Tibial nerve (tissue), 4 donors: ENCODE data around the gene FGD3. TPM values are rescaled to one million over a fixed set of nuclear protein-coding genes. Genes with fewer than 3 reads are reported as not detected.

Experiments
- DNase-seq, 2 donors: peaks; one replicate each; pipeline ENCODE4 v3.0.0-alpha.2; 2019; ENCODE audit warnings: low spot score in 2 of 2
- H3K27ac ChIP-seq, 4 donors: fragments of 200-600 bp; sonication (generic) in 3 of 4; one replicate each; pipeline ENCODE4 v1.5.1; 2017 to 2019; ENCODE audit warnings: mild to moderate bottlenecking in 1 of 4
- H3K27me3 ChIP-seq, 2 donors: fragments of 200-600 bp; sonication (generic) in 1 of 2; one replicate each; pipeline versions ENCODE4 v1.5.1 to v1.6.0; 2017 to 2019
- H3K36me3 ChIP-seq, 3 donors: fragments of 200-600 bp; sonication (generic); one replicate each; pipeline ENCODE4 v1.5.1; 2018 to 2019
- H3K4me1 ChIP-seq, 4 donors: fragments of 200-600 bp; sonication (generic) in 3 of 4; one replicate each; pipeline ENCODE4 v1.5.1; 2017 to 2019
- H3K4me3 ChIP-seq, 4 donors: fragments of 200-600 bp; sonication (generic) in 3 of 4; one replicate each; pipeline ENCODE4 v1.5.1; 2017 to 2019; ENCODE audit warnings: mild to moderate bottlenecking in 1 of 4, moderate library complexity in 1 of 4
- H3K9me3 ChIP-seq, 4 donors: fragments of 200-600 bp; sonication (generic) in 3 of 4; one replicate each; pipeline ENCODE4 v1.5.1; 2017 to 2019
- CTCF ChIP-seq, 5 experiments: fragments of 200-600 bp in 3 of 5; fragments of 450-650 bp in 2 of 5; sonication (generic) in 3 of 5; IDR thresholded peaks; one replicate each; pipeline ENCODE4 v1.5.1; 2016 to 2019; ENCODE audit warnings: antibody characterized with exemption in 5 of 5, mild to moderate bottlenecking in 3 of 5, moderate library complexity in 2 of 5
- EP300 ChIP-seq, 2 donors: sonication (generic); formaldehyde crosslinking; IDR thresholded peaks; one replicate each; pipeline ENCODE4 v1.6.1; 2017; ENCODE audit warnings: antibody characterized with exemption in 2 of 2, mild to moderate bottlenecking in 1 of 2
- POLR2A ChIP-seq, 2 donors: fragments of 450-650 bp; IDR thresholded peaks; one replicate each; pipeline ENCODE4 v1.6.1; 2017; ENCODE audit warnings: antibody characterized with exemption in 2 of 2, mild to moderate bottlenecking in 2 of 2, moderate library complexity in 2 of 2
- WGBS, 2 donors: methylation state at CpG; one replicate each; pipeline ENCODE4 v1.1.5; 2018; 5-methylcytosine and 5-hydroxymethylcytosine counted together
- total RNA-seq, 4 donors: library from RNA; depleted of rRNA; stranded (reverse); fragments of >200 nt; gene quantifications; one replicate each; pipeline ENCODE4 v1.1.0, GENCODE V29; 2016

The FGD3 gene
- total RNA-seq, 4 donors from 2014 or later, result 6.7 to 13.8 (median 7.3) TPM

GRCh38 chr9:93076101-93076791 is 128.9 kb downstream of the FGD3 start:
- H3K27me3 ChIP-seq, result no peaks in the 10 kb centered on the region

GRCh38 chr9:93076792-93077128 is 129.4 kb downstream of the FGD3 start:
- H3K4me1 ChIP-seq, result peaks cover 0 to 4% (median 2%) of the 10 kb centered on the region in 4 donors
- DNase-seq, result no peak
- TF ChIP-seq POLR2A (IDR thresholded peaks at IDR 0.05), result no peak
- TF ChIP-seq CTCF (IDR thresholded peaks at IDR 0.05), result no peak
- TF ChIP-seq EP300 (IDR thresholded peaks at IDR 0.05), result no peak
- no peaks in the 10 kb centered on the region for H3K36me3 ChIP-seq
- H3K27ac ChIP-seq, result no peak overlapping the region
- H3K4me3 ChIP-seq, result no peak overlapping the region
- no peaks in the 10 kb centered on the region for H3K27me3 ChIP-seq
- H3K9me3 ChIP-seq, result no peaks in the 10 kb centered on the region
- 92 to 95% methylated on average over 2 of the region's 2 CpGs for WGBS, 2 donors

More at GRCh38 chr9:93076101-93076791, 128.9 kb downstream of the FGD3 start:
- H3K27ac ChIP-seq, result no peak overlapping the region
- 88 to 95% methylated on average over 12 of the region's 12 CpGs for WGBS, 2 donors
- DNase-seq, result no peak
- no peaks in the 10 kb centered on the region for H3K9me3 ChIP-seq
- H3K4me1 ChIP-seq, result peaks cover 0 to 4% (median 2%) of the 10 kb centered on the region in 4 donors
- no peaks in the 10 kb centered on the region for H3K36me3 ChIP-seq
- TF ChIP-seq EP300 (IDR thresholded peaks at IDR 0.05) (no peak), POLR2A (IDR thresholded peaks at IDR 0.05) (no peak), CTCF (IDR thresholded peaks at IDR 0.05) (no peak)
- H3K4me3 ChIP-seq, result no peak overlapping the region

GRCh38 chr9:93077367-93077766 is 130.0 kb downstream of the FGD3 start:
- H3K27me3 ChIP-seq, result no peaks in the 10 kb centered on the region
- no peaks in the 10 kb centered on the region for H3K36me3 ChIP-seq
- WGBS, 2 donors, result 87 to 100% methylated on average over 1 of the region's 1 CpG
- no peaks in the 10 kb centered on the region for H3K9me3 ChIP-seq
- H3K4me3 ChIP-seq, result no peak overlapping the region
- DNase-seq, result no peak
- TF ChIP-seq CTCF (IDR thresholded peaks at IDR 0.05) (no peak), EP300 (IDR thresholded peaks at IDR 0.05) (no peak), POLR2A (IDR thresholded peaks at IDR 0.05) (no peak)
- H3K27ac ChIP-seq, result no peak overlapping the region
- H3K4me1 ChIP-seq, result peaks cover 0 to 3% (median 1%) of the 10 kb centered on the region in 4 donors

GRCh38 chr9:93077811-93078210 is 130.5 kb downstream of the FGD3 start:
- WGBS, 2 donors, result 96 to 97% methylated on average over 16 of the region's 16 CpGs
- H3K27me3 ChIP-seq, result no peaks in the 10 kb centered on the region
- no peaks in the 10 kb centered on the region for H3K4me1 ChIP-seq
- no peak for TF ChIP-seq CTCF (IDR thresholded peaks at IDR 0.05)
- no peak overlapping the region for H3K27ac ChIP-seq
- no peaks in the 10 kb centered on the region for H3K9me3 ChIP-seq
- no peak overlapping the region for H3K4me3 ChIP-seq
- no peaks in the 10 kb centered on the region for H3K36me3 ChIP-seq
- DNase-seq, result no peak

GRCh38 chr9:93079371-93079770 is 132.0 kb downstream of the FGD3 start:
- Histone ChIP-seq H3K9me3 (no peaks in the 10 kb centered on the region), H3K27me3 (no peaks in the 10 kb centered on the region), H3K4me3 (no peak overlapping the region), H3K4me1 (no peaks in the 10 kb centered on the region), H3K27ac (no peak overlapping the region), H3K36me3 (no peaks in the 10 kb centered on the region)
- TF ChIP-seq CTCF (IDR thresholded peaks at IDR 0.05), result no peak
- no peak for TF ChIP-seq EP300 (IDR thresholded peaks at IDR 0.05)
- no peak for TF ChIP-seq POLR2A (IDR thresholded peaks at IDR 0.05)
- 92 to 95% methylated on average over 4 to 13 of the region's 13 CpGs for WGBS, 2 donors
- DNase-seq, result no peak
